ENCODE results near the gene CAMTA1.
"Not testable (repeated sequence)": the region's sequence is repeated elsewhere in the genome, so short reads cannot be mapped to it uniquely, and the experiment has no call there.

CAMTA1 gene

GRCh38 chr1:7147581-7148282, 362.5 kb downstream of the CAMTA1 start:
- H3K27me3 ChIP-seq (ENCODE audit: control insufficient read depth in 1 of 2, insufficient read depth in 2 of 2, low read length in 2 of 2); H3K9ac ChIP-seq (ENCODE audit: low read length); H3K4me1 ChIP-seq (ENCODE audit: insufficient read depth, low read length); H3K36me3 ChIP-seq (ENCODE audit: insufficient read depth, low read length); H3K27ac ChIP-seq (ENCODE audit: low read depth, low read length); H3K4me3 ChIP-seq (ENCODE audit: low read depth in 1 of 2, low read length in 2 of 2); H3K9me3 ChIP-seq (ENCODE audit: low read length): not testable (repeated sequence)

DNA sequence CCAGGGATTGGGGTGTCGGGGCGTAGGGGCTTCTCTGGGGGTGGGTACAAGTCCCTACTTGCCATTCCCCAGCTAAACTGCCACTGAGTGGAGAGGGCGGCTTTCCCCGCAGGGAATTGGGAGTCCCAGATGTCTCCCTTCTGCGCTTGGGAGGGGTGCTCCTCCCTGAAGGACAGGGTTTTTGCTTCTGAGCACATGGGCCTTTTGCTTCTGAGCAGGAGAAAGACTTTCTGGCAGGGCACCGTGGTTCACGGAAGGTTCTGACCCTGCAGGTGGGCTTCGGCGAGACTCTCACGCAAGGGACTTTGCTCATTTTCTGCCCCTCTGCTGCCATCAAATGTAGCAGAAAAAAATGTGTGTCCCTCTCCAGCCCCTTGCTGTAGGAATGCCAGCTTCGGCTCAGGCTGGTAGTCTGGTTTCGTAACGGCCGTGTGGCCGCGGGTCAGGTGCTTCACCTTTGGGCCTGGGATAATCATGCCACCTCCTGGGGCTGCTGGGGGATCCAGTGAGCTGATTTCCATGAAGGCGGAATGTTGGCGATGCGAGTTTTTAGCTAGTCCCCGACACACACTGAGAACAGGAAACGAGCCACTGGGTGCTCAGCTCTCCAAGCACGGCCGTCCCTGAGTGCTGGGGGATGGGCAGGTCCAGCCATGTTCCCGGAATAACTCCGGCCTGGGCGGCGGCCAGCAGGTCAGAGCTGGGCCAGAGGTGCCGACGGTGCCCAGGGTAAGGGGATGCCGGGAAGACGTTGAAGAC, 364.0 kb downstream of the CAMTA1 start:
- H3K4me1 ChIP-seq (ENCODE audit: insufficient read depth, low read length): no peaks in the 10 kb centered on the region
- H3K9me3 ChIP-seq (ENCODE audit: low read length): no peaks in the 10 kb centered on the region
- no peaks in the 10 kb centered on the region for H3K36me3 ChIP-seq (ENCODE audit: insufficient read depth, low read length)
- no peaks in the 10 kb centered on the region for H3K27me3 ChIP-seq (ENCODE audit: control insufficient read depth in 1 of 2, insufficient read depth in 2 of 2, low read length in 2 of 2)
- no peak overlapping the region for H3K4me3 ChIP-seq (ENCODE audit: low read depth in 1 of 2, low read length in 2 of 2)
- H3K9ac ChIP-seq (ENCODE audit: low read length): no peak overlapping the region
- H3K27ac ChIP-seq (ENCODE audit: low read depth, low read length): no peak overlapping the region

DNA sequence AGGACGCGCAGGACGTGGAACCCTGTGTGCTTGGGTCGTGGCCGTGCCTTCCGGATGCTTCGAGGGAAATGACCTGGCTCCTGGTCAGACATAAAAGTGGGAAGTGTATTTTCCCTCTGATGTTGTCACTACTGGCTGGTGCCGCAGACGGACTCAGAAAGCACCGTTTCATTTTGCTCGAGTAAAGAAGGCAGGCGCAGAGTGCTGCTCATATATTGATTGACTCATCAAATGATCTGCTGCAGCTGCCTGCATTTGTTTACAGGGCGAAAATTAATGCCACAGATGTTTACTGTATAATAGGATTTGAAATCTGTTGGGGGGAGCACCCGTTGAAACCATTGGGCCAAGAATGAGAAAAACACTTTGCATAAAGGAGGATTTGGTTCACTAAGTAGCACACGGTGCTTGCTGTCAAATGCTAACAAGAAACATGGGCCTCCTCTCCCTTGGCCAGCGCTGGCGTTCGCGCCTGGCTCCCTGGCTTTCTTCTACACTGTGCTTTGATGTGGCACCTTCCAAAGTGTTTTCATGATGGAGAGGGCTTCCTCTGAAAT, 365.5 kb downstream of the CAMTA1 start:
- Histone ChIP-seq H3K36me3 (ENCODE audit: insufficient read depth, low read length) (no peaks in the 10 kb centered on the region), H3K9me3 (ENCODE audit: low read length) (no peaks in the 10 kb centered on the region), H3K4me3 (ENCODE audit: low read depth in 1 of 2, low read length in 2 of 2) (no peak overlapping the region), H3K27me3 (ENCODE audit: control insufficient read depth in 1 of 2, insufficient read depth in 2 of 2, low read length in 2 of 2) (no peaks in the 10 kb centered on the region), H3K27ac (ENCODE audit: low read depth, low read length) (no peak overlapping the region), H3K4me1 (ENCODE audit: insufficient read depth, low read length) (no peaks in the 10 kb centered on the region), H3K9ac (ENCODE audit: low read length) (no peak overlapping the region)

GRCh38 chr1:7151978-7152377, 366.7 kb downstream of the CAMTA1 start:
- Histone ChIP-seq H3K36me3 (ENCODE audit: insufficient read depth, low read length) (no peaks in the 10 kb centered on the region), H3K9me3 (ENCODE audit: low read length) (no peaks in the 10 kb centered on the region), H3K4me1 (ENCODE audit: insufficient read depth, low read length) (no peaks in the 10 kb centered on the region), H3K27ac (ENCODE audit: low read depth, low read length) (no peak overlapping the region), H3K27me3 (ENCODE audit: control insufficient read depth in 1 of 2, insufficient read depth in 2 of 2, low read length in 2 of 2) (no peaks in the 10 kb centered on the region), H3K4me3 (ENCODE audit: low read depth in 1 of 2, low read length in 2 of 2) (no peak overlapping the region), H3K9ac (ENCODE audit: low read length) (no peak overlapping the region)

GRCh38 chr1:7152655-7153054, 367.4 kb downstream of the CAMTA1 start:
- Histone ChIP-seq H3K9me3 (ENCODE audit: low read length) (no peaks in the 10 kb centered on the region), H3K27me3 (ENCODE audit: control insufficient read depth in 1 of 2, insufficient read depth in 2 of 2, low read length in 2 of 2) (no peaks in the 10 kb centered on the region), H3K4me1 (ENCODE audit: insufficient read depth, low read length) (no peaks in the 10 kb centered on the region), H3K27ac (ENCODE audit: low read depth, low read length) (no peak overlapping the region), H3K9ac (ENCODE audit: low read length) (no peak overlapping the region), H3K4me3 (ENCODE audit: low read depth in 1 of 2, low read length in 2 of 2) (no peak overlapping the region), H3K36me3 (ENCODE audit: insufficient read depth, low read length) (no peaks in the 10 kb centered on the region)

GRCh38 chr1:7153464-7153863, 368.2 kb downstream of the CAMTA1 start:
- Histone ChIP-seq H3K27me3 (ENCODE audit: control insufficient read depth in 1 of 2, insufficient read depth in 2 of 2, low read length in 2 of 2) (no peaks in the 10 kb centered on the region), H3K9me3 (ENCODE audit: low read length) (no peaks in the 10 kb centered on the region)

DNA sequence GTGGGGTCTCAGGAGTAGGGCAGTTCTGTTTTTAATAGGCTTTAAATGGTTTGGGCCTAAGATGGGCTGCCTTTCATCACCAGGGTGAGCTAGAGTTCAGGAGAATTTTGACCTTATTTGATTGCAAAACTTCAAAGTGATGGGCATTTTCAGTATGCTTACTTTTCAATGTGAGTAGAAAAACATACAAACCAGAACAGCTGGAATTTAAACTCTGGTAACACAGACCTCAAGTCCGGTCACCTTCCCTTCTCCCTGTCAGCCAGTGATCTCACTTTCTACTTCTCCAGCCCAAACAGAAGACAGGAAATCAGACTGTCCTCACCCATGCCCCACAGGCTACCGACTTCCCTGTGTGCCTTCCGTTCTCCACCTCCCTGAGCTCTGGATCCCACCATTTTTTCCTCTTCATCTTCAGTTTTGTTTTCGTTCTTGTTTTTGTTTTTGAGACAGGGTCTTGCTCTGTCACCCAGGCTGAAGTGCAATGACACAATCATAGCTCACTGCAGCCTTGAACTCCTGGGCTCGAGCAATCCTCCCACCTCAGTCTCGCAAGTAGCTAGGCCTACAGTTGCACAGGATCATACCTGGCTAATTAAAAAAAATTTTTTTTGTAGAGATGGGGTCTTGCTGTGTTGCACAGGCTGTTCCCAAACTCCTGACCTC, 374.0 kb downstream of the CAMTA1 start:
- Histone ChIP-seq H3K27ac (ENCODE audit: low read depth, low read length) (no peak overlapping the region), H3K9ac (ENCODE audit: low read length) (no peak overlapping the region), H3K36me3 (ENCODE audit: insufficient read depth, low read length) (no peaks in the 10 kb centered on the region), H3K4me1 (ENCODE audit: insufficient read depth, low read length) (no peaks in the 10 kb centered on the region), H3K9me3 (ENCODE audit: low read length) (no peaks in the 10 kb centered on the region), H3K27me3 (ENCODE audit: control insufficient read depth in 1 of 2, insufficient read depth in 2 of 2, low read length in 2 of 2) (no peaks in the 10 kb centered on the region), H3K4me3 (ENCODE audit: low read depth in 1 of 2, low read length in 2 of 2) (no peak overlapping the region)

More at GRCh38 chr1:7153464-7153863, 368.2 kb downstream of the CAMTA1 start:
- Histone ChIP-seq H3K4me1 (ENCODE audit: insufficient read depth, low read length) (no peaks in the 10 kb centered on the region), H3K36me3 (ENCODE audit: insufficient read depth, low read length) (no peaks in the 10 kb centered on the region), H3K9ac (ENCODE audit: low read length) (no peak overlapping the region), H3K27ac (ENCODE audit: low read depth, low read length) (no peak overlapping the region), H3K4me3 (ENCODE audit: low read depth in 1 of 2, low read length in 2 of 2) (no peak overlapping the region)

DNA sequence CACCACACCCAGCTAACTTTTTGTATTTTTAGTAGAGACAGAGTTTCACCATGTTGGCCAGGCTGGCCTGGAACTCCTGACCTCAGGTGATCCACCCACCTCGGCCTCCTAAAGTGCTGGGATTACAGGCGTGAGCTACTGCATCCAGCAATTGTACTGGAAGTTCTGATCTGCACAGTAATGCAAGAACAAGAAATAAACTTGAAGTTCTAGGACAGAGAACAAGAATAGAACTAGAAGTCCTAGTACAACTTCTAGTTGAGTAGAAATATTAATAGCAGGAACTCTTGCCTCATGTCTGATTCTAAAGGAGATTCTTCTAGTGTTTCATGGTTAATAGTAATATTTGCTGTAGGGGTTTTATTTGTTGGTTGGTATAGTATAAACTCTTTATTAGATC, 383.3 kb downstream of the CAMTA1 start:
- not testable (repeated sequence) for H3K9ac ChIP-seq (ENCODE audit: low read length); H3K36me3 ChIP-seq (ENCODE audit: insufficient read depth, low read length); H3K4me3 ChIP-seq (ENCODE audit: low read depth in 1 of 2, low read length in 2 of 2); H3K27me3 ChIP-seq (ENCODE audit: control insufficient read depth in 1 of 2, insufficient read depth in 2 of 2, low read length in 2 of 2); H3K4me1 ChIP-seq (ENCODE audit: insufficient read depth, low read length); H3K27ac ChIP-seq (ENCODE audit: low read depth, low read length); H3K9me3 ChIP-seq (ENCODE audit: low read length)

GRCh38 chr1:7171168-7171567, 385.9 kb downstream of the CAMTA1 start:
- no peaks in the 10 kb centered on the region for H3K36me3 ChIP-seq (ENCODE audit: insufficient read depth, low read length)
- H3K27me3 ChIP-seq (ENCODE audit: control insufficient read depth in 1 of 2, insufficient read depth in 2 of 2, low read length in 2 of 2): no peaks in the 10 kb centered on the region
- no peaks in the 10 kb centered on the region for H3K4me1 ChIP-seq (ENCODE audit: insufficient read depth, low read length)
- H3K4me3 ChIP-seq (ENCODE audit: low read depth in 1 of 2, low read length in 2 of 2): no peak overlapping the region
- no peak overlapping the region for H3K9ac ChIP-seq (ENCODE audit: low read length)
- H3K27ac ChIP-seq (ENCODE audit: low read depth, low read length): no peak overlapping the region
- no peaks in the 10 kb centered on the region for H3K9me3 ChIP-seq (ENCODE audit: low read length)

- Histone ChIP-seq H3K4me3 (ENCODE audit: low read depth in 1 of 2, low read length in 2 of 2) (no peak overlapping the region), H3K27ac (ENCODE audit: low read depth, low read length) (no peak overlapping the region), H3K9ac (ENCODE audit: low read length) (no peak overlapping the region), H3K4me1 (ENCODE audit: insufficient read depth, low read length) (no peaks in the 10 kb centered on the region), H3K27me3 (ENCODE audit: control insufficient read depth in 1 of 2, insufficient read depth in 2 of 2, low read length in 2 of 2) (no peaks in the 10 kb centered on the region), H3K9me3 (ENCODE audit: low read length) (no peaks in the 10 kb centered on the region), H3K36me3 (ENCODE audit: insufficient read depth, low read length) (no peaks in the 10 kb centered on the region)
These were observed 386.3 kb downstream of the CAMTA1 start for GRCh38 chr1:7171574-7171973.

DNA sequence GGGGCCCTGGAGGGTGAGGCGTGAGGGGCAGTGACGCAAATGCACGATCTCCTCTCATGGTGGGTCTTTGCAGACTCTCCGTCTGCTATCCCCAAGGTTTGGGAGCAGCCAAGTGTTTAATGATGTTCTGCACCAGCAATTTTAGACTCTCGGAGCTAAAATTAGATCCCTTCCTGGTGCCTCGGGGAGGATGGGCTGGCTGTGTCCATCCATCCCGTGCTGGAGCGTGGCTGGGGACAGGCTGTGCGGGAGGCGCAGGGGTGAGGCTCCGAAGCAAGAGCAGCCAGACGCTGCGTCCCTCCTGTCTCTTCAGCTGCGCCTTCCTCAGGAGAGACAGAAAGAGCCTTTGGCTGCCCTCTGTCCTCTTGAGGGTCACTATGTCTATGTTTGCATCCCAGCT, 387.6 kb downstream of the CAMTA1 start:
- Histone ChIP-seq H3K27ac (ENCODE audit: low read depth, low read length) (no peak overlapping the region), H3K27me3 (ENCODE audit: control insufficient read depth in 1 of 2, insufficient read depth in 2 of 2, low read length in 2 of 2) (peaks cover 0 to 2% of the 10 kb centered on the region in 2 donors), H3K9me3 (ENCODE audit: low read length) (no peaks in the 10 kb centered on the region), H3K36me3 (ENCODE audit: insufficient read depth, low read length) (no peaks in the 10 kb centered on the region), H3K4me1 (ENCODE audit: insufficient read depth, low read length) (no peaks in the 10 kb centered on the region), H3K9ac (ENCODE audit: low read length) (no peak overlapping the region), H3K4me3 (ENCODE audit: low read depth in 1 of 2, low read length in 2 of 2) (no peak overlapping the region)

Measured in muscle layer of colon (tissue), 2 donors.